DOHH2 (cell line): ENCODE data around the gene COL9A3.

Experiments
- CTCF ChIP-seq: fragments of 200-600 bp; sonication (generic); IDR thresholded peaks from one replicate; pipeline ENCODE4 v1.5.1; 2014; ENCODE audit warnings: antibody characterized with exemption, mild to moderate bottlenecking, low read depth, low read length; ENCODE audit not compliant: poor library complexity, severe bottlenecking
- EZH2phosphoT487 ChIP-seq: fragments of 200-600 bp; sonication (generic); IDR thresholded peaks from 2 replicates; pipeline ENCODE4 v1.6.1; 2017; ENCODE audit warnings: borderline replicate concordance, mild to moderate bottlenecking, antibody characterized with exemption, low read length, moderate library complexity, mixed read lengths

- TF ChIP-seq CTCF (no peak), EZH2phosphoT487 (no peak)
Measured at GRCh38 chr20:62878244-62879038, 61.6 kb downstream of the COL9A3 start.
